ENCODE measurements around the gene MYO19. TPM values are rescaled to one million over a fixed set of nuclear protein-coding genes. Genes with fewer than 3 reads are reported as not detected.
A peak's percentile ranks its signal among the peaks of the same experiment; 100 is the strongest.

Gene MYO19
- total and polyA plus RNA-seq, 2 of the 8 experiments (the other 6 are each of a cell fraction or from before 2014, with no cell fraction given), result 126 to 163 TPM

DNA sequence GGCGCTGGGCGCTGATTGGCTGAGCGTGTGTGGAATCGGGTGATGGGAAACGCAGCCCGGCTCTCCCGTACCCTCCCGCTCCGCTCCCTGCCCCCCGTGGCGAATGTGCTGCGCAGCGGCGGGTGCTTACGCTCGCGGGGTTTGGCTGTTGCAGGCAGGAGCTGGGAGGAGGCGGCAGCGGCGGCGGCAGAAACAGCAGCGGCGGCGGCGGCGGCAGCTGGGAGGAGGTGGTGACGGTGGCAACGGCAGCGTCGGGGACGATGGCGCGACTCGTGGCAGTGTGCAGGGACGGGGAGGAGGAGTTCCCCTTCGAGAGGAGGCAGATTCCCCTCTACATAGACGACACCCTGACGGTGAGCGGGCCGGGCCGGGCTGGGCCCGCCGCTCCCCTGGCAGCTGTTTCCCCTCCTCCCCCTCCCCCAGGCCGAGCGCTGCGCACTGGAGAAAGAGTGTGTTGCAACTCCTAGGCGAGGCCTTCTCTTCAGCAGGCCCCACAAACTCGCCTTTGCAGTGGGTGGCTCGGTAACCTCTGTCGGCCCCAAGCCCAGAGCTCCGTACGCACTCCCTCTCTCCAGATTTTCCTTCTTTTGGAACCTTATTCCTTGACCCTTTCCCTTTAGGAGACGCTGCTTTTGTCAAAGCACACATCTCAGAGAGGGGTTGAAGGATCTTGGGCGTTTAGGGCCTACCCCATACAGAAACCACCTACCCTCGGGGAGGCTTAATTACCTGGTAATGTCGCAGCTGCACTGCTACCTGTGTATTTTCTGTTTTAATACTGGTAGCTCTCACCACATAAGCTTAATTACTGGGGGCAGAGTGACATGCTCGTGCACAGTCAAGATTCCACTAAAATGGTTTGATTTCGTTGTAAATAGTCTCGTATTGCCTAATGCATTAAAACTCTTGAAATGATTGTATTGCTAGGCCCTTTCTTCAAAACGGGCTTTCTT is 11.1 kb upstream of the MYO19 start:
- H4K91ac ChIP-seq (replicated peaks; ENCODE audit: insufficient read length, low read length), result no peak overlapping the region
- peaks cover 0 to 5% (median 1%) of the 10 kb centered on the region in 4 experiments; a peak in 2 of 7 replicates for H3K4me1 ChIP-seq (replicated peaks in 1 of 4; ENCODE audit: control insufficient read depth in 3 of 4, insufficient read depth in 4 of 4, low read length in 3 of 4)
- no peak overlapping the region for H2BK12ac ChIP-seq (ENCODE audit: low read depth, low read length)
- peak overlapping the region; percentile 78 for H3K27ac ChIP-seq (ENCODE audit: low read depth, low read length)
- POLR2A ChIA-PET (ENCODE audit: partially characterized antibody), result interaction anchor here (0.7 to 4.1 kb wide), 9 partner anchors 10 to 111 kb away, joined by 3 to 101 read pairs (median 4); partner anchors contain the start of genes DHRS11, MYO19 and PIGW
- peak overlapping the region; percentile 56 for H4K5ac ChIP-seq (ENCODE audit: insufficient read length, low read depth, low read length)
- FAIRE-seq, result no peak
- no peaks in the 10 kb centered on the region for H3K9me3 ChIP-seq (ENCODE audit: insufficient read depth in 2 of 2, low read depth in 1 of 2, low read length in 1 of 2)
- H3K79me1 ChIP-seq (ENCODE audit: low read depth, low read length), result peaks cover 6% of the 10 kb centered on the region
- no peak overlapping the region for H2AFZ ChIP-seq (ENCODE audit: low read length)
- peak overlapping the region; percentile 68 for H4K8ac ChIP-seq (ENCODE audit: extremely low read depth, insufficient read depth, low read length)
- peaks cover 6 to 55% of the 10 kb centered on the region in 2 experiments; a peak in 3 of 4 replicates for H3K79me2 ChIP-seq (ENCODE audit: control insufficient read depth in 1 of 2, insufficient read depth in 2 of 2, low read length in 2 of 2)
- H3K27me3 ChIP-seq (replicated peaks in 1 of 4; ENCODE audit: control insufficient read depth in 3 of 4, extremely low read depth in 1 of 4, insufficient read depth in 3 of 4, low read length in 3 of 4), result no peaks in the 10 kb centered on the region
- no peak overlapping the region for H2BK20ac ChIP-seq (ENCODE audit: low read length)
- peak; percentile 94 to 98 for DNase-seq (ENCODE audit: low read depth in 1 of 2, low spot score in 2 of 2)
- H3K18ac ChIP-seq (ENCODE audit: extremely low read depth, low read length), result peak overlapping the region; percentile 38; the same call in 1 of the 2 replicates
- H4K20me1 ChIP-seq (replicated peaks in 1 of 2; ENCODE audit: control insufficient read depth in 1 of 2, insufficient read depth in 2 of 2, low read length in 2 of 2), result peaks cover 0 to 3% of the 10 kb centered on the region in 2 experiments
- peak overlapping the region; percentile 3 for H2BK120ac ChIP-seq (replicated peaks; ENCODE audit: low read depth, low read length)
- peak overlapping the region; percentile 85 to 93 for H3K4me2 ChIP-seq (ENCODE audit: insufficient read depth in 1 of 2, low read depth in 2 of 2, low read length in 2 of 2)
- H3K56ac ChIP-seq (replicated peaks; ENCODE audit: insufficient read length, low read depth, low read length), result no peak overlapping the region
- H3K23ac ChIP-seq (ENCODE audit: insufficient read length), result peak overlapping the region; percentile 0
- H3K4me3 ChIP-seq (ENCODE audit: extremely low read depth in 1 of 4, insufficient read depth in 2 of 4, low read depth in 3 of 4, low read length in 4 of 4), result peak overlapping the region; percentile 73 to 95 (median 90)
- CTCF ChIA-PET (ENCODE audit: partially characterized antibody), result interaction anchor here (0.9 kb wide), 2 partner anchors 12 to 80 kb away, joined by 3 read pairs; no protein-coding TSS in a partner anchor
- H3K4ac ChIP-seq (replicated peaks; ENCODE audit: insufficient read length, low read depth, low read length), result no peak overlapping the region
- peak overlapping the region; percentile 89 for H2BK5ac ChIP-seq (ENCODE audit: low read depth, low read length)
- H3K9ac ChIP-seq (replicated peaks in 1 of 4; ENCODE audit: extremely low read depth in 1 of 4, low read depth in 3 of 4, low read length in 3 of 4), result peak overlapping the region; percentile 80 to 92 (median 88)
- no peaks in the 10 kb centered on the region for H3K36me3 ChIP-seq (ENCODE audit: control insufficient read depth in 2 of 4, insufficient read depth in 4 of 4, low read length in 3 of 4)
- WGBS, 2 experiments (ENCODE audit: extremely low coverage in 1 of 2, insufficient coverage in 1 of 2, insufficient read length in 1 of 2, insufficient replicate concordance in 2 of 2, low coverage in 1 of 2, low lambda C conversion rate in 2 of 2, missing lambda C conversion rate in 1 of 2), result 4% methylated on average over 46 of the region's 60 CpGs; no CpG with 5 or more reads in 1 of the 2 experiments
- peak overlapping the region; percentile 65; the same call in 1 of the 2 replicates for H2BK15ac ChIP-seq (ENCODE audit: low read length)
- no peak overlapping the region for H3K14ac ChIP-seq (ENCODE audit: insufficient read length)
- H3K23me2 ChIP-seq (ENCODE audit: low read depth, low read length), result peaks cover 12% of the 10 kb centered on the region
- no peak overlapping the region for H2AK5ac ChIP-seq (ENCODE audit: low read depth, low read length)
- peak; percentile 57 for TF ChIP-seq SAP30 (IDR thresholded peaks at IDR 0.05; ENCODE audit: insufficient read depth, insufficient replicate concordance, low read length)
- TF ChIP-seq PHF8 (conservative IDR thresholded peaks at IDR 0.05; ENCODE audit: low read depth, low read length), result peak; percentile 51; the same call in 1 of the 2 replicates
- no peak for TF ChIP-seq RXRA (IDR thresholded peaks at IDR 0.05; ENCODE audit: insufficient read depth, low read depth, low read length)
- no peak for TF ChIP-seq SIX5 (IDR thresholded peaks at IDR 0.05; ENCODE audit: low read depth, low read length)
- peak; percentile 98 for TF ChIP-seq ASH2L (IDR thresholded peaks at IDR 0.05; ENCODE audit: low read length)
- no peak for TF ChIP-seq SRF (IDR thresholded peaks at IDR 0.05; ENCODE audit: low read depth, low read length)

All from H1 (cell line).